H1 (cell line): ENCODE data around the gene SEC23IP. TPM values are rescaled to one million over a fixed set of nuclear protein-coding genes. Genes with fewer than 3 reads are reported as not detected.

Experiments
- CTCF ChIA-PET: fragments of 300-600 bp; sonication (Branson Sonifier 250); formaldehyde crosslinking; loops from one replicate; lab custom pipeline; 2021; ENCODE audit not compliant: partially characterized antibody; lab: Charles Lee
- POLR2A ChIA-PET: fragments of 300-600 bp; sonication (Branson Sonifier 250); formaldehyde crosslinking; loops from one replicate; lab custom pipeline; 2021; ENCODE audit warnings: inconsistent platforms; ENCODE audit not compliant: partially characterized antibody; lab: Charles Lee
- DNase-seq, 2 experiments: peaks; one replicate each; pipeline versions ENCODE4 v3.0.0 to v3.0.0-alpha.2; 2010 to 2022; ENCODE audit warnings: low spot score in 2 of 2, low read depth in 1 of 2, mixed read lengths in 1 of 2
- FAIRE-seq: peaks from 2 replicates; lab custom pipeline; 2011; peaks lifted over from hg19 to GRCh38; lab: Jason Lieb, UNC
- H2AFZ ChIP-seq: 2 replicates; pipeline ENCODE4 v1.8.1; 2012; ENCODE audit warnings: low read length, inconsistent platforms
- H2AK5ac ChIP-seq: 2 replicates; pipeline ENCODE4 v1.6.1; 2013; ENCODE audit warnings: low read depth, low read length
- H2BK120ac ChIP-seq: replicated peaks from 2 replicates; pipeline ENCODE3; 2013; ENCODE audit warnings: low read depth, low read length, inconsistent platforms
- H2BK12ac ChIP-seq: 2 replicates; pipeline ENCODE4 v1.6.1; 2013; ENCODE audit warnings: low read depth, low read length
- H2BK15ac ChIP-seq: 2 replicates; pipeline ENCODE4 v1.6.1; 2013; ENCODE audit warnings: low read length
- H2BK20ac ChIP-seq: 2 replicates; pipeline ENCODE4 v1.6.1; 2013; ENCODE audit warnings: low read length
- H2BK5ac ChIP-seq: 2 replicates; pipeline ENCODE4 v1.6.1; 2013; ENCODE audit warnings: low read depth, low read length
- H3K14ac ChIP-seq: 2 replicates; pipeline ENCODE4 v1.6.1; 2013; ENCODE audit warnings: inconsistent platforms; ENCODE audit not compliant: insufficient read length
- H3K18ac ChIP-seq: 2 replicates; pipeline ENCODE4 v1.6.1; 2013; ENCODE audit warnings: low read length; ENCODE audit errors: extremely low read depth
- H3K23ac ChIP-seq: 2 replicates; pipeline ENCODE4 v1.6.1; 2013; ENCODE audit warnings: inconsistent platforms; ENCODE audit not compliant: insufficient read length
- H3K23me2 ChIP-seq: 2 replicates; pipeline ENCODE4 v1.6.1; 2013; ENCODE audit warnings: low read depth, low read length
- H3K27ac ChIP-seq: 2 replicates; pipeline ENCODE4 v1.6.1; 2011; ENCODE audit warnings: low read depth, low read length, inconsistent platforms
- H3K27me3 ChIP-seq, 4 experiments: replicated peaks in 1 of 4; 1 replicate in 1 of 4; 2 replicates in 3 of 4; pipeline versions ENCODE4 v1.6.1 to v1.8.1; 2011 to 2013; ENCODE audit warnings: low read length in 3 of 4, mild to moderate bottlenecking in 3 of 4, inconsistent platforms in 2 of 4, mixed read lengths in 2 of 4, moderate library complexity in 1 of 4; ENCODE audit not compliant: control insufficient read depth in 3 of 4, insufficient read depth in 3 of 4; ENCODE audit errors: extremely low read depth in 1 of 4
- H3K36me3 ChIP-seq, 4 experiments: 2 replicates each; pipeline versions ENCODE4 v1.6.1 to v1.8.1; 2011 to 2013; ENCODE audit warnings: mild to moderate bottlenecking in 4 of 4, low read length in 3 of 4, moderate library complexity in 2 of 4, control low read depth in 1 of 4, inconsistent platforms in 1 of 4; ENCODE audit not compliant: insufficient read depth in 4 of 4, control insufficient read depth in 2 of 4
- H3K4ac ChIP-seq: replicated peaks from 2 replicates; pipeline ENCODE3; 2013; ENCODE audit warnings: low read length, low read depth, mixed read lengths, inconsistent platforms; ENCODE audit not compliant: insufficient read length
- H3K4me1 ChIP-seq, 4 experiments: replicated peaks in 1 of 4; 1 replicate in 1 of 4; 2 replicates in 3 of 4; pipeline versions ENCODE4 v1.6.1 to v1.8.1; 2011 to 2013; ENCODE audit warnings: low read length in 3 of 4, inconsistent platforms in 2 of 4, mixed read lengths in 1 of 4; ENCODE audit not compliant: insufficient read depth in 4 of 4, control insufficient read depth in 3 of 4
- H3K4me2 ChIP-seq, 2 experiments: 2 replicates each; pipeline versions ENCODE4 v1.6.1 to v1.8.1; 2011 to 2013; ENCODE audit warnings: low read depth in 2 of 2, low read length in 2 of 2, control low read depth in 1 of 2, inconsistent platforms in 1 of 2, mild to moderate bottlenecking in 1 of 2; ENCODE audit not compliant: insufficient read depth in 1 of 2
- H3K4me3 ChIP-seq, 4 experiments: fragments of 200-600, 300-600 bp in 1 of 4; sonication (generic), shearing (Covaris generic), sonication (Bioruptor Twin) in 1 of 4; 2 replicates each; pipeline versions ENCODE4 v1.5.1 to v1.8.1; 2011 to 2016; ENCODE audit warnings: low read length in 4 of 4, low read depth in 3 of 4, control low read depth in 2 of 4, inconsistent platforms in 2 of 4, mild to moderate bottlenecking in 2 of 4, mixed read lengths in 1 of 4, moderate library complexity in 1 of 4; ENCODE audit not compliant: insufficient read depth in 2 of 4; ENCODE audit errors: extremely low read depth in 1 of 4
- H3K56ac ChIP-seq: replicated peaks from 2 replicates; pipeline ENCODE3; 2013; ENCODE audit warnings: low read depth, mild to moderate bottlenecking, mixed read lengths, low read length, inconsistent platforms; ENCODE audit not compliant: insufficient read length
- H3K79me1 ChIP-seq: 2 replicates; pipeline ENCODE4 v1.6.1; 2013; ENCODE audit warnings: low read depth, low read length, control low read depth
- H3K79me2 ChIP-seq, 2 experiments: 2 replicates each; pipeline versions ENCODE4 v1.6.1 to v1.8.1; 2012 to 2013; ENCODE audit warnings: low read length in 2 of 2, mild to moderate bottlenecking in 2 of 2, inconsistent platforms in 1 of 2; ENCODE audit not compliant: insufficient read depth in 2 of 2, control insufficient read depth in 1 of 2
- H3K9ac ChIP-seq, 4 experiments: replicated peaks in 1 of 4; 1 replicate in 1 of 4; 2 replicates in 3 of 4; pipeline versions ENCODE4 v1.6.1 to v1.8.1; 2011 to 2013; ENCODE audit warnings: low read depth in 3 of 4, low read length in 3 of 4, control low read depth in 2 of 4, mild to moderate bottlenecking in 2 of 4, moderate library complexity in 2 of 4, inconsistent platforms in 1 of 4; ENCODE audit errors: extremely low read depth in 1 of 4
- H3K9me3 ChIP-seq, 2 experiments: 2 replicates each; pipeline versions ENCODE4 v1.6.1 to v1.8.1; 2012 to 2013; ENCODE audit warnings: mild to moderate bottlenecking in 2 of 2, moderate library complexity in 2 of 2, control low read depth in 1 of 2, inconsistent platforms in 1 of 2, low read depth in 1 of 2, low read length in 1 of 2, mixed read lengths in 1 of 2; ENCODE audit not compliant: insufficient read depth in 2 of 2
- H4K20me1 ChIP-seq, 2 experiments: replicated peaks in 1 of 2; 2 replicates each; pipeline versions ENCODE3 to v1.8.1; 2011 to 2013; ENCODE audit warnings: inconsistent platforms in 2 of 2, low read length in 2 of 2, mild to moderate bottlenecking in 1 of 2; ENCODE audit not compliant: insufficient read depth in 2 of 2, control insufficient read depth in 1 of 2
- H4K5ac ChIP-seq: 2 replicates; pipeline ENCODE4 v1.6.1; 2013; ENCODE audit warnings: low read length, low read depth, mixed read lengths, inconsistent platforms; ENCODE audit not compliant: insufficient read length
- H4K8ac ChIP-seq: 2 replicates; pipeline ENCODE4 v1.8.0; 2013; ENCODE audit warnings: mild to moderate bottlenecking, moderate library complexity, low read length, inconsistent platforms; ENCODE audit not compliant: insufficient read depth; ENCODE audit errors: extremely low read depth
- H4K91ac ChIP-seq: replicated peaks from 2 replicates; pipeline ENCODE3; 2013; ENCODE audit warnings: low read length, mixed read lengths, inconsistent platforms; ENCODE audit not compliant: insufficient read length
- BACH1 ChIP-seq: IDR thresholded peaks from 2 replicates; pipeline ENCODE4 v1.6.1; 2012; ENCODE audit warnings: low read length, improper control_type of control experiment
- BRCA1 ChIP-seq: IDR thresholded peaks from 2 replicates; pipeline ENCODE4 v1.6.1; 2012; ENCODE audit warnings: low read depth, low read length, improper control_type of control experiment
- NRF1 ChIP-seq: IDR thresholded peaks from 2 replicates; pipeline ENCODE4 v1.6.1; 2011; ENCODE audit warnings: mild to moderate bottlenecking, low read depth, low read length, improper control_type of control experiment
- POU5F1 ChIP-seq: IDR thresholded peaks from 2 replicates; pipeline ENCODE4 v1.6.1; 2011; ENCODE audit warnings: low read depth, mild to moderate bottlenecking, low read length, moderate library complexity
- RBBP5 ChIP-seq: IDR thresholded peaks from 2 replicates; pipeline ENCODE4 v1.7.1; 2012; ENCODE audit warnings: low read depth, mild to moderate bottlenecking, inconsistent platforms, low read length, moderate library complexity, borderline replicate concordance
- RXRA ChIP-seq: IDR thresholded peaks from 2 replicates; pipeline ENCODE4 v1.6.1; 2011; ENCODE audit warnings: low read depth, mild to moderate bottlenecking, low read length, moderate library complexity; ENCODE audit not compliant: insufficient read depth
- SAP30 ChIP-seq: fragments of 300-600 bp; sonication (generic); IDR thresholded peaks from 2 replicates; pipeline ENCODE4 v1.7.1; 2012; ENCODE audit warnings: low read length, moderate library complexity, mild to moderate bottlenecking, inconsistent platforms; ENCODE audit not compliant: insufficient read depth, insufficient replicate concordance
- SUZ12 ChIP-seq: fragments of 200-600 bp; sonication (generic); IDR thresholded peaks from 2 replicates; pipeline ENCODE4 v1.6.1; 2012; ENCODE audit warnings: mild to moderate bottlenecking, inconsistent platforms, low read length, moderate library complexity, mixed read lengths
- TAF7 ChIP-seq: optimal IDR thresholded peaks from 2 replicates; pipeline ENCODE3; 2011; ENCODE audit warnings: low read depth, mild to moderate bottlenecking, inconsistent platforms, low read length, moderate library complexity, borderline replicate concordance
- TCF12 ChIP-seq: IDR thresholded peaks from 2 replicates; pipeline ENCODE4 v1.6.1; 2011; ENCODE audit warnings: low read depth, mild to moderate bottlenecking, low read length
- YY1 ChIP-seq: IDR thresholded peaks from 2 replicates; pipeline ENCODE4 v1.6.1; 2011; ENCODE audit warnings: low read depth, mild to moderate bottlenecking, low read length
- WGBS, 2 experiments: shearing (Covaris generic) in 1 of 2; methylation state at CpG; one replicate each; pipeline versions ENCODE4 v1.1.6 to v1.1.7; 2013 to 2015; ENCODE audit warnings: low lambda C conversion rate in 2 of 2, mixed read lengths in 2 of 2, inconsistent platforms in 1 of 2, low coverage in 1 of 2, missing lambda C conversion rate in 1 of 2; ENCODE audit not compliant: insufficient replicate concordance in 2 of 2, insufficient coverage in 1 of 2, insufficient read length in 1 of 2; ENCODE audit errors: extremely low coverage in 1 of 2, missing lambda C conversion rate in 1 of 2; 5-methylcytosine and 5-hydroxymethylcytosine counted together
- polyA plus RNA-seq, 7 experiments: library from polyadenylated mRNA; depleted of rRNA in 3 of 7; stranded (reverse) in 5 of 7; unstranded in 2 of 7; fragments of >200 nt in 5 of 7; fragments of 200-250 nt in 2 of 7; gene quantifications; 1 replicate in 5 of 7; 2 replicates in 1 of 7; 4 replicates in 1 of 7; pipeline versions ENCODE4 v1.2.1 to v1.2.3, GENCODE V29; 2011 to 2013; ENCODE audit warnings: missing spikeins in 2 of 7, mixed read lengths in 2 of 7
- total RNA-seq: library from RNA; stranded (reverse); fragmentation: NEBNext Ultra II Directional; extraction: Animal tissue kit (Norgen Biotek cat#: 25700); gene quantifications from 2 replicates; pipeline ENCODE4 v1.2.1, GENCODE V29; 2021
- TF ChIP-seq, protein P1 (sequence below): IDR thresholded peaks from 2 replicates; pipeline ENCODE4 v1.6.1; 2011; ENCODE audit warnings: low read depth, mild to moderate bottlenecking, low read length; ENCODE audit not compliant: insufficient read depth

The SEC23IP gene
- total and polyA plus RNA-seq, 2 of the 8 experiments (the other 6 are each of a cell fraction or from before 2014, with no cell fraction given) = 29.0 to 105 TPM

GRCh38 chr10:119903946-119904666, 11.6 kb downstream of the SEC23IP start:
- no peak overlapping the region for H3K14ac ChIP-seq
- TF ChIP-seq TAF7 (no peak), YY1 (no peak), NRF1 (no peak), SAP30 (no peak), SUZ12 (no peak), RXRA (no peak), BRCA1 (no peak), TCF12 (no peak), RBBP5 (no peak), POU5F1 (no peak), BACH1 (no peak)
- TF ChIP-seq, protein P1, sequence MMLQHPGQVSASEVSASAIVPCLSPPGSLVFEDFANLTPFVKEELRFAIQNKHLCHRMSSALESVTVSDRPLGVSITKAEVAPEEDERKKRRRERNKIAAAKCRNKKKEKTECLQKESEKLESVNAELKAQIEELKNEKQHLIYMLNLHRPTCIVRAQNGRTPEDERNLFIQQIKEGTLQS = no peak

More at GRCh38 chr10:119903946-119904666, 11.6 kb downstream of the SEC23IP start:
- H2AK5ac ChIP-seq = no peak overlapping the region
- H3K27ac ChIP-seq = no peak overlapping the region
- H2BK5ac ChIP-seq = no peak overlapping the region
- no peaks in the 10 kb centered on the region for H3K9me3 ChIP-seq
- peaks cover 6 to 56% (median 26%) of the 10 kb centered on the region in 4 experiments; a peak in 7 of 8 replicates for H3K36me3 ChIP-seq
- H3K23ac ChIP-seq = no peak overlapping the region
- H3K4me1 ChIP-seq = no peaks in the 10 kb centered on the region
- H2BK20ac ChIP-seq = no peak overlapping the region
- no peaks in the 10 kb centered on the region for H3K27me3 ChIP-seq
- no peak for DNase-seq
- no peak overlapping the region for H4K5ac ChIP-seq
- peak overlapping the region; percentile 65; the same call in 1 of the 2 replicates for H4K8ac ChIP-seq
- H2BK12ac ChIP-seq = no peak overlapping the region
- no peak overlapping the region for H2BK15ac ChIP-seq
- H3K4me2 ChIP-seq = no peak overlapping the region
- H3K79me1 ChIP-seq = 0 out of 2 replicates have a peak, but pooled peaks cover 2% of the 10 kb centered on the region
- FAIRE-seq = no peak
- no peak overlapping the region for H3K18ac ChIP-seq
- no peak overlapping the region for H3K4me3 ChIP-seq
- no peak overlapping the region for H4K91ac ChIP-seq
- ChIA-PET POLR2A (interaction anchor here (0.7 kb wide), 1 partner anchor 1218 kb away, joined by 4 read pairs; no protein-coding TSS in a partner anchor), CTCF (interaction anchor here (1.0 kb wide), 1 partner anchor 31 kb away, joined by 3 read pairs; no protein-coding TSS in a partner anchor)
- H2BK120ac ChIP-seq = no peak overlapping the region
- 92% methylated on average over 16 of the region's 16 CpGs; no CpG with 5 or more reads in 1 of the 2 experiments for WGBS, 2 experiments
- peaks cover 0 to 23% of the 10 kb centered on the region in 2 experiments; a peak in 2 of 4 replicates for H3K79me2 ChIP-seq
- H2AFZ ChIP-seq = no peak overlapping the region
- peaks cover 0 to 6% of the 10 kb centered on the region in 2 experiments for H4K20me1 ChIP-seq
- H3K23me2 ChIP-seq = no peaks in the 10 kb centered on the region
- H3K9ac ChIP-seq = no peak overlapping the region; a peak in 1 of 7 replicates
- H3K4ac ChIP-seq = no peak overlapping the region
- no peak overlapping the region for H3K56ac ChIP-seq
